GM19351 (cell line): ENCODE measurements around the gene NUCB2.
"Not testable (repeated sequence)": the region's sequence is repeated elsewhere in the genome, so short reads cannot be mapped to it uniquely, and the experiment has no call there.

ENCODE experiments used
- ATAC-seq: cut with Tn5 transposase; IDR thresholded peaks from one replicate; pipeline ENCODE4 v1.9.1; 2021; ENCODE audit warnings: mild to moderate bottlenecking, moderate library complexity; ENCODE audit not compliant: unreplicated experiment

The NUCB2 gene

GRCh38 chr11:17268500-17268899, 8.0 kb upstream of the NUCB2 start:
- ATAC-seq = not testable (repeated sequence)

GRCh38 chr11:17268902-17269301, 7.6 kb upstream of the NUCB2 start:
- ATAC-seq = no peak

DNA sequence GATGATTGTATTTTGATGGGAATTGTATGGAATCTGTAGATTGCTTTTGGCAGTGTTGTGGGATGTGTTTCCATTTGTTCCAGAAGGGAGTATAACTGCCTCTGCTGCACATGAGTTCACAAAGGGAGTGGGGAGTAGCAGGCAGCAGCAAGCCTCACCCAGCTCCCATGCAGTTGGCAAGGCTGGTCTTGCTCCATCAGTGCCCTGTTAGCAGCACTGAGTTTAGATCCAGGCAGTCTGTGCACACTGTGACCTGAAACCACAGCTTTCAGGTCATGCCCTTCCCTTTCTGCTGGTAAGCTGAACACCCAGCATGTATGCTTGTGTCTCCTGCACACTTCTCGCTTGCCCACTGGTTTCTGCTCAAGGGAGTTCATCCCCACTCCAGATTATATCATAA, 3.7 kb upstream of the NUCB2 start:
- ATAC-seq = no peak

DNA sequence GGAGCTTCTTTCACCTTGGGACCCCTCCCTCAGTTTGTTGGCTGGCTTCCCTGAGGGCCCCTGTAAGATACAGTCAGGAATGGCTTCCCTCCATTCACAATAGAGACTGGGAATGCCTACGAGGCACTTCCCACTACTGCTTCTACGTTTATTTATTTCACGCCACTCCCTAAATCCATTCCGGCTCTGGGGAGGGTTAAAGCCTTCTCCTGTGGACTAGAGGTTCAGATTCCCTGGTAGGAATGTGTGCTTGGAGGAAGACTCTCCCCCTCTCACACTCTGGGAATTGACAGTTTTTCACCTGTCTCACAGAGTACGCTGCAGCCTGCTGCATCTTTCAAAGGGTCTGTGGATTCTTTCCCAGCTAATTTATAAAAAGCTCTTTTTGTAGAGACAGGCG, 3.3 kb upstream of the NUCB2 start:
- ATAC-seq = no peak

DNA sequence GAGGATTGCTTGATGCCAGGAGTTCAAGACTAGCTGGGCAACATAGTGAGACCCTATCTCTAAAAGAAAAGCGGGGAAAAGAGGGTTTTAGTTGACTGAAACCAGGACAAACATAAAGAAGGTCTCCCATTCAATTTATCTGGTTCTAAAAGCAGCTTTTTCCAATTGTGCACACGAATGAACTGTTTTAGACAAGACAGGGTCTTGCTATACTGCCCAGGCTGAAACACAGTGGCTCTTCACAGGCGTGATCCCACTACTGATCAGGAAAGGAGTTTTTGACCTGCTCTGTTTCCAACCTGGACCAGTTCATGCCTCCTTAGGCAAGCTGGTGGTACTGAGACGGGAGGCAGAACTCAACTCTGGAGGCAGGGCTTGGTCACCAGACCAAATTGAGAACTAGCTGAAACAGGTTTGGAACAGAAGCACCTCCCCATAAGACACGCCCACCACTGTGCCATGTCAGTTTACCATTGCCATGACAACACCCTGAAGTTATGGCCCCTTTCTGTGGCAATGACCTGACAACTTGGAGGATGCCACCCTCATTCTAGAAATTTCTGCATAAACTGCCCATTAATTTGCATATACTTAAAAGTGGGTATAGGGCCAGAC, 2.8 kb upstream of the NUCB2 start:
- no peak for ATAC-seq

GRCh38 chr11:17275400-17276235, 921 bp upstream of the NUCB2 start:
- ATAC-seq = no peak

DNA sequence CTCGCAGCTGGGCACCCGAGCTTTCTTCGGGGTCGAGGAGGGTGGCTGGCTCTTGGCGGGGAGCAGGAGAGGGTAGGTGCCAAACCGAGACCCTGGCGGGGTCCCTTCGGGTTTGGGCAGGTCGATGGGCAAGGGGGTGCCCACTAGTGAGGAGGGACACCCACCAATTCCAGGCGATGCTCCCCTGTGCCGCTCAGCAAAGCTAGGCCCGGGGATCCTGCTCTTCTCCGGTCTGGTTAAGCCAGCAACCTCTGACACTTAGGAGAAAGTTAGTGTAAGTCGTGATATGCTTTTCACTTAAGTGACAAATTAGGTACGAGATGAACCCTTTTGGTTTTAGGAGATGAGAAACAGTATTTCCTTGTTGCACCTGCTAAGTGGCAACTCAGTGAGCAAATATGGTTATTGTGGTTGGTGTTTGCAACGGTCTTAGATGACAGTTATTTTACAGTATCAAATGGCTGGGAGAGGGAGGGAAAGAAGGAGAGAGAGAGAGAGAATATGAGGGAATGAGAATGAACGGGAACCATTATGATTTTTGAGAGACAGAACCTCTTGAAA, 565 bp downstream of the NUCB2 start:
- peak; percentile 19 for ATAC-seq

GRCh38 chr11:17280494-17281127, 4.1 kb downstream of the NUCB2 start:
- no peak for ATAC-seq

DNA sequence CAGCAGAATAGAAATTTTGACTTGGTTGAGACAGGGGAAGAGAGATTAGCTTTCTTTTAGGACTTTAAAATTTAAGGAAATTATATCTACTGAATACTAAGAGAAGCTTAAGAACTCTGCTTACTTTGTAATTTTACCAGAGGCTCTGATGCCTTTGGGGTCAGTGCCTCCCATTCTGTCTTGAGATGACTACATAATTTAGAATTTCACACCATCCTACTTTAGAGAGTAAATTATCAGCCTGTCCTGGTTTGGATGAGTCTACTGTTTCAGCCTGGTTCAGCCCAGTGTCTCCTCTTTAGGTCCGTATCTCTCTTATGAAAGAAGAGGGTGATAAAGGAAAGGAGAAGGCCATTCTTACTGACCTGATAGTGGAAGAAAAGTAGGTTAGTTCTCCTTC, 9.8 kb downstream of the NUCB2 start:
- ATAC-seq = no peak

GRCh38 chr11:17287058-17287457, 10.5 kb downstream of the NUCB2 start:
- no peak for ATAC-seq

DNA sequence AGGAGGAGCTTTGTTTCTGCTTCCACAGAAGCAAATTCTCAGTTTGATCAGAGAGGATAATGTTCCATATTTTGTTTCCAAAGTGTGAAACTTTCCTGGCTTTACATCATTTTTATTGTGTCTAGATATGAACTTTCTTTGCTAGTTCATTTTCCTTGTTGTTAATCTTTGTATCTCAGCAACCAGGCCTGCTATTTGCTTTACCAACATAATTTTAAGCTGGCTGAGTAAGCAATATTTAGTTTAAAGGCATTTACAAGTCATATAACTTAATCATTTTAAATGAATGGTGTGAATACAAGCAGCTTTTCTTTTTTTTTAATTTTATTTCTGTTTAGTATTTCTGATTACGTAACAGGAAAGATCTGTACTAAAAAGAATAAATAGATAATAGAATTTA, 15.2 kb downstream of the NUCB2 start:
- ATAC-seq = no peak

DNA sequence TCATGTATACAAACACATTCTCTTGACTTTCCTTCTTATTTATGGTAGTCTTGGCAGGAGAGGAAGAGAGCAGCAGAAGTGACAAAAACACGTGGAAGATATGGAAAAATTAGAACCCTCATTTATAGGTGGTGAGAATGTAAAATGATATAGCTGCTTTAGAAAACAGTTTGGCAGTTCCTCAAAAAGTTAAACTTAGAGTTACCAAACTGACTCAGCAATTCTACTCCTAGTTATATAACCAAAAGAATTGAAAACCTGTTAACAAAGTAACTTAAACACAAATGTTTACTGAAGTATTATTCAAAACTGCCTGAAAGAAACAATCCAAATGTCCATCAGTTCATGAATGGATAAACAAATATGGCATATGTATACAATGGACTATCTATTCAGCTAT, 16.8 kb downstream of the NUCB2 start:
- ATAC-seq = no peak

DNA sequence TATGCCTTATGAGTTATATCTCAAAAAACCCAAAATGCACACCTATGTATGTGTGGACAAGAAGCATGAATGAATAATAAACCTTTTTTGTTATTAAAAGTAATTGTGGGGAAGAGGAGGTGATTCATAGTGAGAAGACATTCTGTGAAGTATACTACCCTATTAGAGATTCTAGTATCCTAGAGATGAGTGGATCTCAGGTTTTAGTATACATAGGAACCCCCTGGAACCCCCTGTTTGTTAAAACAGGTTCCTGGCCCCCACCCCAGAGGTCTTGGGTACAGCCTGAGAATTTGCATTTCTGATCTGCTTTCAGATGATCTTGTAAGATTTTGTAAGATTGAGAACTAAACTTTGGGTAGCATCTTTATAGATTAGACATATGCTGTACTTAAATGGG, 17.5 kb downstream of the NUCB2 start:
- no peak for ATAC-seq

DNA sequence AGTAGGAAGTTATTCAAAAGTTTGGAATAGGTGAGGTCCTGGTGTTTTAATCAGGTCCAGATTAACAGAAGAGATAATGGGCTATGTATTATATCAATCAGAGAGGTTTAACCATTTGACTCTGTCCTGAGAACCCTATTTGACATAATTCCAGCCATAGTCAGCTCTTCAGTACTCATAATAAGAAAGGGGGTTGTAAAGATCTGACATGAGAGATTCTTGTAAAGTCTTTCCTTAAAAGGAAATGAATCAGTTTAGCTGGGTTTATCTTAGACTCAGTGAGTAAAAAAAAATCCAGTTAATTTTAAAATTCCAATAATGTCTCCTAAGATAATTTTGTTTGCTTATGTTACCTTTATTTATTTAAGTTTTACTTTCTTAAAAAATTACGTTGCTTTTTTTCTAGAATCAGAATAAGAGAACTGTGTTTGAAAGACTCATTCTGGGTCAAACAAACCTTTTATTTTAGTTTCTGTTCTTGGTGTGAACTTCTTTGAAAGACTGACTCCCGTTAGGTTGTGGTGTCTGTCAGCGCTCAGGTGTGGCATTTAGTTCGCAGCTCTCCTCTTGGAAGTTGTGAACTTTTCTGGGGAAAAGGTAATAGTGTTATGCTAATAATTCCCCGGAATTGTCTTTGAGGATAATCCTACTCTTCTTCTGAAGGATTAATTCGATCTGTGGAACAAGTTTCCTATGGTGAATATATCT, 20.5 kb downstream of the NUCB2 start:
- ATAC-seq = peak; percentile 42

GRCh38 chr11:17298302-17298701, 21.8 kb downstream of the NUCB2 start:
- ATAC-seq = peak; percentile 83

GRCh38 chr11:17300372-17300771, 23.8 kb downstream of the NUCB2 start:
- no peak for ATAC-seq

GRCh38 chr11:17313349-17314231, 37.1 kb downstream of the NUCB2 start:
- no peak for ATAC-seq

DNA sequence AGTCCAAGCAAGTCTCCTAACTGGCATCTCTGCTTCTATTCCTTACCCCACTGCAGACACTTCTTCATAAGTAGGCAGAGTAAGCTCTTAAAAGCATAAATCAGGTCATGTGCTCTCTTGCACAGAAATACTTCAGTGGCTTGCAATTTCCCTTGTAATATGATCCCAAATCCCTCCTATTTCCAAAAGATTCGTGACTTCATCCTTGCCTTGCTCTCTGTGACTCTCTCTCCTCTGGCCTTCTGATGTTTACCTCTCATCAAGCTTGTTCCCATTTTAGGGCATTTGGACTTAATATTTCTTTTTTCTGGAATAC, 37.7 kb downstream of the NUCB2 start:
- no peak for ATAC-seq

DNA sequence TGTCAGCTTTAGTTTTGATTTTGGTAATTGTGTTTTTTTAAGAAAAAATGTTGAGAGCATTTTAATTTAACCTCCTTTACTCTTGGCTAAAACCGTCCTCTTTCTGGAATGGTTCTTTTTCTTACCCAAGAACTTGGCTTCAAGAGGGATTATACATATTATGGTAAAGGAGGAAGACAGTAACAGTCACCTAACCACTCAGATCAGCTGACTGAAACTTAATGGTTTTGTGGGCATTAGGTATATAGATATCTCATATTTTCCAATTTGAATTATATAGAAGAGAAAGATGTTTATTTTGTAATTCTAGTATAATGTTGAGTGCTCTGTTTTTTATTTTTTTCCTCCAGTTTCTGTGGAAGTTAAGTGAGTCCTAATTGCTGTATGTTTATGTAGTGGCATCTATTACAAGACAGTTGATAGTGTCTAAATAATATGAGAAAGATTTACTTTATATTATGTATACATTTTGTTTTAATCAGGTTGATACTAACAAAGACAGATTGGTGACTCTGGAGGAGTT, 38.4 kb downstream of the NUCB2 start:
- no peak for ATAC-seq

DNA sequence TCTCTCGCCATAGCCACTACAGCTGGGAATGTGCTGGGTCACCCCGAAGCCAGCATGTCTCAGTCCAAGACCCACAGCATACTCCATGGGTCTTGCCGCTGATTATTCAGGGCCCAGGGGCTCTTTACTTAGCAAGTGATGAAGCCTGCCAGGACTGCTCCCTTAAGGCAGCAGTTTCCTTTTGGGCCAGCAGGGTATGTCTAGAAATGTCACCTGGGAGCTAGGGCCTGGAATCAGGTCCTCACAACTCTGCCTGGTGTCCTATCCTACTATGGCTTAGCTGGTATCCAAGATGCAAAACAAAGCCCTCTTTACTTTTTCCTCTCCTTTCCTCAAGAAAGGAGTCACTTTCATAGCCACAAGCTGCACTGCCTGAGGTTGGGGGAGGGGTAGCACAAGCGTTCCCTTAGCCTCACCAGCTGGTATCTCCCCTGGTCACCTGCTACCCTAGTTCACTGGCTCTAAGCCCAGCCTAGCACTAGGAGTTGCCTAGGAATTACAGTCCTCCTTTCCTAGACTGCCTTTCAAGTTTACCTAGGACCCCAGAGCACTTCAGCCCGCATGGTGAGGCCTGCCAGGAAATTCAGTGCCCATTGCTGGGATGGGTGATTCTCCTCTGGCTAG, 52.4 kb downstream of the NUCB2 start:
- no peak for ATAC-seq
